Measurements from ENCODE around the gene PTGDS. TPM values are rescaled to one million over a fixed set of nuclear protein-coding genes. Genes with fewer than 3 reads are reported as not detected.

The PTGDS gene
- total RNA-seq, 1 experiment from 2014 or later = not detected

- Histone ChIP-seq H3K4me1 (peaks cover 12% of the 10 kb centered on the region), H3K4me3 (ENCODE audit: low read depth, low read length) (no peak overlapping the region), H3K36me3 (ENCODE audit: control insufficient read depth, insufficient read depth, low read length) (no peaks in the 10 kb centered on the region; the same call in 1 of the 2 replicates), H3K9me3 (no peaks in the 10 kb centered on the region), H3K27me3 (replicated peaks; ENCODE audit: control insufficient read depth, insufficient read depth, low read length) (no peaks in the 10 kb centered on the region)
- intact Hi-C loops (cut with micrococcal nuclease; ENCODE audit: unreplicated experiment) = no loop called here
- no TSS peak for BruUV-seq (replicated peaks)
- H3K27me3 Mint-ChIP-seq (ENCODE audit: insufficient read depth, unreplicated experiment) = no peaks in the 10 kb centered on the region
- ChIA-PET POLR2A (no interaction called here), CTCF (no interaction called here)
- peaks cover 12% of the 10 kb centered on the region for H3K36me3 Mint-ChIP-seq (ENCODE audit: insufficient read depth, unreplicated experiment)
- DNase-seq = no peak
- H3K9me3 Mint-ChIP-seq (ENCODE audit: unreplicated experiment) = peaks cover 12% of the 10 kb centered on the region
- H3K4me1 Mint-ChIP-seq (ENCODE audit: low read depth, unreplicated experiment) = no peaks in the 10 kb centered on the region
- H3K4me3 Mint-ChIP-seq (ENCODE audit: unreplicated experiment) = no peak overlapping the region
- H3K27ac Mint-ChIP-seq (ENCODE audit: unreplicated experiment) = no peak overlapping the region
- TF ChIP-seq CTCF (IDR thresholded peaks at IDR 0.05; ENCODE audit: insufficient read depth in 1 of 2, low read depth in 1 of 2, low read length in 1 of 2, severe bottlenecking in 1 of 2, unreplicated experiment in 1 of 2) = no peak
Measured at GRCh38 chr9:136953771-136954269, 23.5 kb upstream of the PTGDS start.

GRCh38 chr9:136954270-136955083 is 22.8 kb upstream of the PTGDS start:
- Mint-ChIP-seq H3K4me3 (ENCODE audit: unreplicated experiment) (no peak overlapping the region), H3K36me3 (ENCODE audit: insufficient read depth, unreplicated experiment) (peaks cover 8% of the 10 kb centered on the region), H3K27me3 (ENCODE audit: insufficient read depth, unreplicated experiment) (no peaks in the 10 kb centered on the region), H3K9me3 (ENCODE audit: unreplicated experiment) (peaks cover 12% of the 10 kb centered on the region), H3K4me1 (ENCODE audit: low read depth, unreplicated experiment) (no peaks in the 10 kb centered on the region), H3K27ac (ENCODE audit: unreplicated experiment) (no peak overlapping the region)
- no peaks in the 10 kb centered on the region for H3K27me3 ChIP-seq (replicated peaks; ENCODE audit: control insufficient read depth, insufficient read depth, low read length)
- peaks cover 9% of the 10 kb centered on the region for H3K4me1 ChIP-seq
- intact Hi-C loops (cut with micrococcal nuclease; ENCODE audit: unreplicated experiment) = no loop called here
- DNase-seq = no peak
- no peak for TF ChIP-seq CTCF (IDR thresholded peaks at IDR 0.05; ENCODE audit: insufficient read depth in 1 of 2, low read depth in 1 of 2, low read length in 1 of 2, severe bottlenecking in 1 of 2, unreplicated experiment in 1 of 2)
- H3K36me3 ChIP-seq (ENCODE audit: control insufficient read depth, insufficient read depth, low read length) = no peaks in the 10 kb centered on the region; the same call in 1 of the 2 replicates
- BruUV-seq (replicated peaks) = no TSS peak
- H3K4me3 ChIP-seq (ENCODE audit: low read depth, low read length) = no peak overlapping the region
- ChIA-PET CTCF (interaction anchor here (0.7 kb wide), 1 partner anchor 138 kb away, joined by 12 read pairs; no protein-coding TSS in a partner anchor), POLR2A (no interaction called here)
- H3K9me3 ChIP-seq = no peaks in the 10 kb centered on the region

- Histone ChIP-seq H3K9me3 (no peaks in the 10 kb centered on the region), H3K36me3 (ENCODE audit: control insufficient read depth, insufficient read depth, low read length) (no peaks in the 10 kb centered on the region; the same call in 1 of the 2 replicates), H3K4me1 (peaks cover 7% of the 10 kb centered on the region), H3K27me3 (replicated peaks; ENCODE audit: control insufficient read depth, insufficient read depth, low read length) (no peaks in the 10 kb centered on the region), H3K4me3 (ENCODE audit: low read depth, low read length) (no peak overlapping the region)
- Mint-ChIP-seq H3K4me3 (ENCODE audit: unreplicated experiment) (no peak overlapping the region), H3K27ac (ENCODE audit: unreplicated experiment) (no peak overlapping the region), H3K4me1 (ENCODE audit: low read depth, unreplicated experiment) (no peaks in the 10 kb centered on the region), H3K36me3 (ENCODE audit: insufficient read depth, unreplicated experiment) (peaks cover 1% of the 10 kb centered on the region), H3K27me3 (ENCODE audit: insufficient read depth, unreplicated experiment) (no peaks in the 10 kb centered on the region), H3K9me3 (ENCODE audit: unreplicated experiment) (peaks cover 12% of the 10 kb centered on the region)
- intact Hi-C loops (cut with micrococcal nuclease; ENCODE audit: unreplicated experiment) = no loop called here
- TF ChIP-seq CTCF (IDR thresholded peaks at IDR 0.05; ENCODE audit: insufficient read depth in 1 of 2, low read depth in 1 of 2, low read length in 1 of 2, severe bottlenecking in 1 of 2, unreplicated experiment in 1 of 2) = no peak
- no TSS peak for BruUV-seq (replicated peaks)
- no peak for DNase-seq
- ChIA-PET POLR2A (no interaction called here), CTCF (interaction anchor here (0.7 kb wide), 2 partner anchors 10 to 137 kb away, joined by 3 to 12 read pairs; no protein-coding TSS in a partner anchor)
Measured at GRCh38 chr9:136955202-136955942, 21.9 kb upstream of the PTGDS start.

Data from Caco-2 (cell line).